A673 (cell line): ENCODE measurements around the gene HNRNPA2B1. TPM values are rescaled to one million over a fixed set of nuclear protein-coding genes. Genes with fewer than 3 reads are reported as not detected.
A peak's percentile ranks its signal among the peaks of the same experiment; 100 is the strongest.
"Not testable (repeated sequence)": the region's sequence is repeated elsewhere in the genome, so short reads cannot be mapped to it uniquely, and the experiment has no call there.

ENCODE experiments used
- BruUV-seq: library from RNA; stranded (reverse); fragments of 400-500 nt; replicated peaks from 2 replicates; lab custom pipeline; 2021; lab: Mats Ljungman, UMichigan
- CTCF ChIA-PET: fragments of 300-600 bp; sonication (Branson Sonifier 250); formaldehyde crosslinking; loops from one replicate; lab custom pipeline; 2022; ENCODE audit warnings: antibody characterized with exemption; lab: Charles Lee
- POLR2A ChIA-PET: fragments of 300-600 bp; sonication (Branson Sonifier 250); formaldehyde crosslinking; loops from one replicate; lab custom pipeline; 2022; ENCODE audit warnings: antibody characterized with exemption; ENCODE audit not compliant: low non-redundant PET; lab: Charles Lee
- DNase-seq: peaks from one replicate; pipeline ENCODE4 v3.0.0-alpha.2; 2015; ENCODE audit warnings: low spot score
- H3K27ac ChIP-seq: fragments of 200-600 bp; sonication (generic); 2 replicates; pipeline ENCODE4 v1.5.1; 2016; ENCODE audit warnings: mixed run types, low read depth, mild to moderate bottlenecking, mixed read lengths, antibody characterized with exemption, low read length; ENCODE audit not compliant: poor library complexity, severe bottlenecking
- H3K27me3 ChIP-seq: fragments of 200-600 bp; sonication (generic); replicated peaks from 2 replicates; pipeline ENCODE4 v1.6.1; 2017; ENCODE audit warnings: mixed run types, low read depth, mild to moderate bottlenecking, mixed read lengths, antibody characterized with exemption, low read length; ENCODE audit not compliant: insufficient read depth, poor library complexity
- H3K36me3 ChIP-seq: fragments of 200-600 bp; sonication (generic); 2 replicates; pipeline ENCODE4 v1.6.1; 2016; ENCODE audit warnings: mixed run types, mild to moderate bottlenecking, mixed read lengths, antibody characterized with exemption, low read length; ENCODE audit not compliant: insufficient read depth, poor library complexity, severe bottlenecking
- H3K4me1 ChIP-seq: fragments of 200-600 bp; sonication (generic); 2 replicates; pipeline ENCODE4 v1.6.1; 2017; ENCODE audit warnings: mixed run types, mild to moderate bottlenecking, mixed read lengths, antibody characterized with exemption, low read length; ENCODE audit not compliant: insufficient read depth, poor library complexity, severe bottlenecking
- H3K4me3 ChIP-seq: fragments of 200-600 bp; sonication (generic); 2 replicates; pipeline ENCODE4 v1.5.1; 2016; ENCODE audit warnings: low read depth, mixed run types, mild to moderate bottlenecking, mixed read lengths, low read length; ENCODE audit not compliant: poor library complexity, severe bottlenecking
- H3K9me3 ChIP-seq: fragments of 200-600 bp; sonication (generic); 2 replicates; pipeline ENCODE4 v1.6.1; 2016; ENCODE audit warnings: mixed run types, low read depth, mild to moderate bottlenecking, mixed read lengths, antibody characterized with exemption, low read length; ENCODE audit not compliant: poor library complexity, severe bottlenecking
- CTCF ChIP-seq: fragments of 300-800, 200-600 bp; sonication (generic); conservative IDR thresholded peaks from 2 replicates; pipeline ENCODE4 v1.5.1; 2017; ENCODE audit warnings: low read depth, mild to moderate bottlenecking, antibody characterized with exemption, low read length, moderate library complexity, mixed read lengths
- EZH2 ChIP-seq: fragments of 200-600 bp; sonication (generic); IDR thresholded peaks from 2 replicates; pipeline ENCODE4 v1.6.1; 2017; ENCODE audit warnings: borderline replicate concordance, low read depth, mild to moderate bottlenecking, mixed read lengths, antibody characterized with exemption, low read length; ENCODE audit not compliant: poor library complexity, severe bottlenecking
- intact Hi-C: fragments of 100-400 bp; cut with micrococcal nuclease; formaldehyde crosslinking; loops from one replicate; pipeline ENCODE4 v1.10.0; 2022; ENCODE audit not compliant: unreplicated experiment
- total RNA-seq: library from RNA; stranded (reverse); gene quantifications from 2 replicates; pipeline ENCODE4 v1.2.3, GENCODE V29; 2021

HNRNPA2B1 gene
- total RNA-seq, 1 experiment from 2014 or later, result 1,229 TPM

GRCh38 chr7:26155531-26156375, 44.8 kb downstream of the HNRNPA2B1 start:
- ChIA-PET POLR2A (interaction anchor here (0.5 kb wide), 1 partner anchor 39 kb away, joined by 16 read pairs; no protein-coding TSS in a partner anchor), CTCF (no interaction called here)
- H3K27ac ChIP-seq, result no peak overlapping the region
- H3K36me3 ChIP-seq, result no peaks in the 10 kb centered on the region
- no peaks in the 10 kb centered on the region for H3K9me3 ChIP-seq
- no TSS peak for BruUV-seq
- intact Hi-C loops, result no loop called here
- TF ChIP-seq EZH2, result no peak
- no peak for TF ChIP-seq CTCF
- no peak for DNase-seq
- peaks cover 13% of the 10 kb centered on the region for H3K4me1 ChIP-seq
- no peaks in the 10 kb centered on the region for H3K27me3 ChIP-seq
- H3K4me3 ChIP-seq, result peak overlapping the region; percentile 22

GRCh38 chr7:26153823-26154783, 46.4 kb downstream of the HNRNPA2B1 start:
- BruUV-seq, result no TSS peak
- ChIA-PET POLR2A (no interaction called here), CTCF (no interaction called here)
- TF ChIP-seq EZH2 (no peak), CTCF (no peak)
- no peak for DNase-seq
- no peaks in the 10 kb centered on the region for H3K27me3 ChIP-seq
- no peak overlapping the region for H3K4me3 ChIP-seq
- H3K9me3 ChIP-seq, result no peaks in the 10 kb centered on the region
- H3K36me3 ChIP-seq, result no peaks in the 10 kb centered on the region
- intact Hi-C loops, result no loop called here
- H3K27ac ChIP-seq, result no peak overlapping the region
- H3K4me1 ChIP-seq, result peaks cover 13% of the 10 kb centered on the region

DNA sequence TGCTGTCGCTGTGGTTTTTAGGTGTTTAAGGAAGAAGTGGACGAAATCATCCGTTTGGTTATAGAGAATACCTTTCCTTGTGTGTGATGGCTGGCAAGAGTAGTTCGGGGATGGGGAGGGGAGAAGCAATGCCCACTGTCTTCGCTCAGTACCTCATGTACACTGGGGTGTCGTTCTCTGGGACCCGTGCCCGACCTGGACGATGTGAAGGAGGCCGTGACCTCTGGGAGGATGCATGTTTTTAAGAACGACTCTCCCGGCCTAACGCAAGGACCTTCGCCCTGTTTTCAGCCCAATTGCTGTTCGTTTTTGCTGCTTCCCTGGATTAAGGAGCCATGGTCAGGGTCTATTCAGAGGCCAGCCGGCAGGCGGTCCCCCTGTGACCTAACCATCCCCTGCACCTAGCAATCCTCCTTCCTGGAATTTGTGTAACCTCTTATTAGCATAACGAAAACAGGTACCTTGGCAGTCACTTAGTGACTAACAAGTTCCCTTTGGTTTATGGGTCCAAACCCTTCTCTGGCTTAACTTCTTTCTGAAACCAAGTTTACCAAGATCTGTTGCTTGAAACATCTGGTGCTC, 47.2 kb downstream of the HNRNPA2B1 start:
- Histone ChIP-seq H3K4me3 (peak overlapping the region; percentile 72), H3K27ac (no peak overlapping the region), H3K9me3 (no peaks in the 10 kb centered on the region), H3K27me3 (no peaks in the 10 kb centered on the region), H3K36me3 (no peaks in the 10 kb centered on the region), H3K4me1 (peaks cover 13% of the 10 kb centered on the region)
- DNase-seq, result no peak
- ChIA-PET POLR2A (no interaction called here), CTCF (no interaction called here)
- TF ChIP-seq CTCF, result no peak
- no peak for TF ChIP-seq EZH2
- intact Hi-C loops, result no loop called here
- BruUV-seq, result TSS peak; percentile 67

- H3K27me3 ChIP-seq, BruUV-seq, DNase-seq, CTCF ChIA-PET, H3K9me3 ChIP-seq, H3K36me3 ChIP-seq, POLR2A ChIA-PET, H3K27ac ChIP-seq, intact Hi-C loops: not testable (repeated sequence)
- peak overlapping the region; percentile 72 for H3K4me3 ChIP-seq
- peaks cover 13% of the 10 kb centered on the region for H3K4me1 ChIP-seq
Measured at GRCh38 chr7:26152782-26153240, 47.7 kb downstream of the HNRNPA2B1 start.
